DOHH2 (cell line): ENCODE results near the gene KCNK1.

Source experiments
- CTCF ChIP-seq: fragments of 200-600 bp; sonication (generic); IDR thresholded peaks from one replicate; pipeline ENCODE4 v1.5.1; 2014; ENCODE audit warnings: antibody characterized with exemption, mild to moderate bottlenecking, low read depth, low read length; ENCODE audit not compliant: poor library complexity, severe bottlenecking
- EZH2phosphoT487 ChIP-seq: fragments of 200-600 bp; sonication (generic); IDR thresholded peaks from 2 replicates; pipeline ENCODE4 v1.6.1; 2017; ENCODE audit warnings: borderline replicate concordance, mild to moderate bottlenecking, antibody characterized with exemption, low read length, moderate library complexity, mixed read lengths

GRCh38 chr1:233677690-233678354 lies 63.9 kb downstream of the KCNK1 start:
- TF ChIP-seq CTCF (no peak), EZH2phosphoT487 (no peak)
